Non-pigmented ciliary epithelial cell (primary cell): ENCODE measurements around the gene ZNF281.
A peak's percentile ranks its signal among the peaks of the same experiment; 100 is the strongest.
"Not testable (repeated sequence)": the region's sequence is repeated elsewhere in the genome, so short reads cannot be mapped to it uniquely, and the experiment has no call there.

Source experiments
- DNase-seq: peaks from one replicate; pipeline ENCODE4 v3.0.0-alpha.2; 2010; ENCODE audit warnings: low read depth

ZNF281 gene

GRCh38 chr1:200409761-200410565 lies at the start of gene ZNF281:
TSS of gene ZNF281 (minus strand) at chr1:200410036. CDS start at chr1:200409705, 331 bp downstream.
- DNase-seq: peak; percentile 72

GRCh38 chr1:200458780-200459179 lies 48.9 kb upstream of the ZNF281 start:
- DNase-seq: no peak

- no peak for DNase-seq
These were observed 48.0 kb upstream of the ZNF281 start for GRCh38 chr1:200457810-200458209.

- DNase-seq: no peak
These were observed 44.6 kb upstream of the ZNF281 start for GRCh38 chr1:200454425-200454824.

GRCh38 chr1:200453553-200453905 lies 43.7 kb upstream of the ZNF281 start:
- DNase-seq: no peak

- DNase-seq: no peak
These were observed 43.2 kb upstream of the ZNF281 start for GRCh38 chr1:200452850-200453552.

- DNase-seq: no peak
These were observed 38.4 kb upstream of the ZNF281 start for GRCh38 chr1:200448034-200448762.

GRCh38 chr1:200445213-200445612 lies 35.4 kb upstream of the ZNF281 start:
- no peak for DNase-seq

GRCh38 chr1:200444478-200444877 lies 34.6 kb upstream of the ZNF281 start:
- no peak for DNase-seq

GRCh38 chr1:200443860-200444259 lies 34.0 kb upstream of the ZNF281 start:
- no peak for DNase-seq

- DNase-seq: no peak
These were observed 32.8 kb upstream of the ZNF281 start for GRCh38 chr1:200442537-200443156.

GRCh38 chr1:200442023-200442422 lies 32.2 kb upstream of the ZNF281 start:
- no peak for DNase-seq

- no peak for DNase-seq
These were observed 29.1 kb upstream of the ZNF281 start for GRCh38 chr1:200438911-200439310.

- DNase-seq: not testable (repeated sequence)
These were observed 28.6 kb upstream of the ZNF281 start for GRCh38 chr1:200438413-200438812.

- DNase-seq: no peak
These were observed 27.8 kb upstream of the ZNF281 start for GRCh38 chr1:200437556-200438203.

GRCh38 chr1:200437088-200437487 lies 27.3 kb upstream of the ZNF281 start:
- DNase-seq: no peak

- no peak for DNase-seq
These were observed 26.6 kb upstream of the ZNF281 start for GRCh38 chr1:200436436-200436835.

GRCh38 chr1:200435200-200435780 lies 25.5 kb upstream of the ZNF281 start:
- DNase-seq: no peak

GRCh38 chr1:200433586-200433985 lies 23.8 kb upstream of the ZNF281 start:
- no peak for DNase-seq

- no peak for DNase-seq
These were observed 22.8 kb upstream of the ZNF281 start for GRCh38 chr1:200432586-200432985.

GRCh38 chr1:200429221-200429751 lies 19.4 kb upstream of the ZNF281 start:
- DNase-seq: no peak
